Measurements from ENCODE around the gene PUM1.
"Not testable (repeated sequence)": the region's sequence is repeated elsewhere in the genome, so short reads cannot be mapped to it uniquely, and the experiment has no call there.

PUM1 gene

GRCh38 chr1:31063631-31064030 lies 1.9 kb downstream of the PUM1 start:
- TF ChIP-seq CTCF (IDR thresholded peaks at IDR 0.05; ENCODE audit: low read depth, low read length, missing control alignments), result no peak
- H3K4me3 ChIP-seq (replicated peaks; ENCODE audit: low read depth, low read length), result peak overlapping the region; percentile 91
- DNase-seq (ENCODE audit: extremely low read depth, low read depth), result no peak

- TF ChIP-seq CTCF (IDR thresholded peaks at IDR 0.05; ENCODE audit: low read depth, low read length, missing control alignments), result no peak
- H3K4me3 ChIP-seq (replicated peaks; ENCODE audit: low read depth, low read length), result peak overlapping the region; percentile 91
- DNase-seq (ENCODE audit: extremely low read depth, low read depth), result no peak
These were observed 2.6 kb downstream of the PUM1 start for GRCh38 chr1:31062867-31063380.

- peak overlapping the region; percentile 91 for H3K4me3 ChIP-seq (replicated peaks; ENCODE audit: low read depth, low read length)
- not testable (repeated sequence) for DNase-seq (ENCODE audit: extremely low read depth, low read depth)
These were observed 3.2 kb downstream of the PUM1 start for GRCh38 chr1:31062162-31062866.

GRCh38 chr1:31058012-31058411 lies 7.5 kb downstream of the PUM1 start:
- no peak for TF ChIP-seq CTCF (IDR thresholded peaks at IDR 0.05; ENCODE audit: low read depth, low read length, missing control alignments)
- H3K4me3 ChIP-seq (replicated peaks; ENCODE audit: low read depth, low read length), result no peak overlapping the region
- DNase-seq (ENCODE audit: extremely low read depth, low read depth), result no peak

- no peak for DNase-seq (ENCODE audit: extremely low read depth, low read depth)
- TF ChIP-seq CTCF (IDR thresholded peaks at IDR 0.05; ENCODE audit: low read depth, low read length, missing control alignments), result no peak
- H3K4me3 ChIP-seq (replicated peaks; ENCODE audit: low read depth, low read length), result no peak overlapping the region
These were observed 9.6 kb downstream of the PUM1 start for GRCh38 chr1:31055953-31056352.

- H3K4me3 ChIP-seq (replicated peaks; ENCODE audit: low read depth, low read length), result no peak overlapping the region
- DNase-seq (ENCODE audit: extremely low read depth, low read depth), result no peak
- TF ChIP-seq CTCF (IDR thresholded peaks at IDR 0.05; ENCODE audit: low read depth, low read length, missing control alignments), result no peak
These were observed 10.0 kb downstream of the PUM1 start for GRCh38 chr1:31055501-31055900.

GRCh38 chr1:31054958-31055481 lies 10.5 kb downstream of the PUM1 start:
- DNase-seq (ENCODE audit: extremely low read depth, low read depth), result no peak
- TF ChIP-seq CTCF (IDR thresholded peaks at IDR 0.05; ENCODE audit: low read depth, low read length, missing control alignments), result no peak
- no peak overlapping the region for H3K4me3 ChIP-seq (replicated peaks; ENCODE audit: low read depth, low read length)

Measured in HFF-Myc (cell line).